ENCODE results near the gene STMN1.
A peak's percentile ranks its signal among the peaks of the same experiment; 100 is the strongest.

The STMN1 gene

GRCh38 chr1:25889470-25889869, 16.7 kb downstream of the STMN1 start:
- H4K8ac ChIP-seq (ENCODE audit: low read depth, low read length), result no peak overlapping the region
- no peak overlapping the region for H2BK5ac ChIP-seq (ENCODE audit: low read length)
- peaks cover 5% of the 10 kb centered on the region for H3K4me1 ChIP-seq (ENCODE audit: control insufficient read depth, low read depth, low read length)
- H4K5ac ChIP-seq (ENCODE audit: low read length), result no peak overlapping the region
- H2BK120ac ChIP-seq (ENCODE audit: low read depth, low read length), result no peak overlapping the region
- no peak overlapping the region for H2BK15ac ChIP-seq (replicated peaks; ENCODE audit: low read depth)
- H3K56ac ChIP-seq (ENCODE audit: low read length), result no peak overlapping the region
- H3K4me3 ChIP-seq (ENCODE audit: low read length), result no peak overlapping the region
- no peaks in the 10 kb centered on the region for H3K79me1 ChIP-seq (ENCODE audit: low read length)
- H3K36me3 ChIP-seq (ENCODE audit: control insufficient read depth, insufficient read depth, low read length), result no peaks in the 10 kb centered on the region
- H3K4me2 ChIP-seq (ENCODE audit: low read length), result no peak overlapping the region
- H3K79me2 ChIP-seq (ENCODE audit: control insufficient read depth, insufficient read depth, low read length), result no peaks in the 10 kb centered on the region
- H2AK5ac ChIP-seq (ENCODE audit: low read length), result no peak overlapping the region
- no peak overlapping the region for H3K4ac ChIP-seq (ENCODE audit: low read depth, low read length)
- no peaks in the 10 kb centered on the region for H3K27me3 ChIP-seq (ENCODE audit: insufficient read depth, low read length, poor library complexity)
- H3K27ac ChIP-seq (ENCODE audit: low read depth, low read length), result no peak overlapping the region
- DNase-seq, result peak; percentile 21
- no peak overlapping the region for H3K18ac ChIP-seq (ENCODE audit: low read length)
- WGBS (ENCODE audit: extremely low coverage, insufficient coverage, low lambda C conversion rate), result no CpG with 5 or more reads among the region's 3 CpGs
- no peak overlapping the region for H3K9ac ChIP-seq (ENCODE audit: low read length)
- no peak overlapping the region for H3K23ac ChIP-seq (ENCODE audit: low read length)

GRCh38 chr1:25888426-25888987, 17.7 kb downstream of the STMN1 start:
- H3K23ac ChIP-seq (ENCODE audit: low read length), result no peak overlapping the region
- peaks cover 5% of the 10 kb centered on the region for H3K4me1 ChIP-seq (ENCODE audit: control insufficient read depth, low read depth, low read length)
- no peak overlapping the region for H3K56ac ChIP-seq (ENCODE audit: low read length)
- no peak overlapping the region for H3K4ac ChIP-seq (ENCODE audit: low read depth, low read length)
- H2BK120ac ChIP-seq (ENCODE audit: low read depth, low read length), result no peak overlapping the region
- no CpG with 5 or more reads among the region's 7 CpGs for WGBS (ENCODE audit: extremely low coverage, insufficient coverage, low lambda C conversion rate)
- no peak overlapping the region for H3K18ac ChIP-seq (ENCODE audit: low read length)
- no peaks in the 10 kb centered on the region for H3K36me3 ChIP-seq (ENCODE audit: control insufficient read depth, insufficient read depth, low read length)
- H4K5ac ChIP-seq (ENCODE audit: low read length), result no peak overlapping the region
- H2BK5ac ChIP-seq (ENCODE audit: low read length), result no peak overlapping the region
- no peak overlapping the region for H2BK15ac ChIP-seq (replicated peaks; ENCODE audit: low read depth)
- no peak overlapping the region for H3K4me3 ChIP-seq (ENCODE audit: low read length)
- no peaks in the 10 kb centered on the region for H3K79me1 ChIP-seq (ENCODE audit: low read length)
- no peaks in the 10 kb centered on the region for H3K27me3 ChIP-seq (ENCODE audit: insufficient read depth, low read length, poor library complexity)
- no peak overlapping the region for H4K8ac ChIP-seq (ENCODE audit: low read depth, low read length)
- no peak for DNase-seq
- no peak overlapping the region for H3K4me2 ChIP-seq (ENCODE audit: low read length)
- H2AK5ac ChIP-seq (ENCODE audit: low read length), result no peak overlapping the region
- no peaks in the 10 kb centered on the region for H3K79me2 ChIP-seq (ENCODE audit: control insufficient read depth, insufficient read depth, low read length)
- no peak overlapping the region for H3K27ac ChIP-seq (ENCODE audit: low read depth, low read length)
- no peak overlapping the region for H3K9ac ChIP-seq (ENCODE audit: low read length)

DNA sequence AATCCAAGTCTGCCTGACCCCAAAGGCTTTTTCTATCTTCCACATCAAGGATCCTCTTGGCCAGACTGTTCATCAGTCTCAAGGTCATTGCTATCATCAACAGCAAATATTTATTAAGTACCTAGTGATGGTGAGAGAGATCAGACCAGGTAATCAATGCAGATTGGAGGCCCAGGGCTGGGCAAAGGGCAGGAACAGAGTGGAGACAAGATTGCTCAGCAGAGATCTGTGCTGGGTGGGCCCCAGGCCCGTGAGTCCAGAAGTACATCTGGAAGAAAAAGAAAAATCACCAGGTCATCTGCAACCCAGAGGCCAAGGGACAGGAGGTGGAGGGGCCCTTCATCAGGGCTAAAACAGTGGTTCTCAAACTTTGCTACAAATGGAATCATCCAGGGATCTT, 20.6 kb downstream of the STMN1 start:
- DNase-seq, result no peak
- Histone ChIP-seq H3K27me3 (ENCODE audit: insufficient read depth, low read length, poor library complexity) (no peaks in the 10 kb centered on the region), H3K23ac (ENCODE audit: low read length) (no peak overlapping the region), H3K4ac (ENCODE audit: low read depth, low read length) (no peak overlapping the region), H3K27ac (ENCODE audit: low read depth, low read length) (no peak overlapping the region), H2AK5ac (ENCODE audit: low read length) (no peak overlapping the region), H4K5ac (ENCODE audit: low read length) (no peak overlapping the region), H3K79me2 (ENCODE audit: control insufficient read depth, insufficient read depth, low read length) (no peaks in the 10 kb centered on the region), H2BK15ac (replicated peaks; ENCODE audit: low read depth) (no peak overlapping the region), H3K9ac (ENCODE audit: low read length) (no peak overlapping the region), H2BK5ac (ENCODE audit: low read length) (no peak overlapping the region), H2BK120ac (ENCODE audit: low read depth, low read length) (no peak overlapping the region), H3K18ac (ENCODE audit: low read length) (no peak overlapping the region), H3K36me3 (ENCODE audit: control insufficient read depth, insufficient read depth, low read length) (no peaks in the 10 kb centered on the region), H3K4me1 (ENCODE audit: control insufficient read depth, low read depth, low read length) (no peaks in the 10 kb centered on the region), H3K4me3 (ENCODE audit: low read length) (no peak overlapping the region), H3K56ac (ENCODE audit: low read length) (no peak overlapping the region), H3K79me1 (ENCODE audit: low read length) (no peaks in the 10 kb centered on the region), H4K8ac (ENCODE audit: low read depth, low read length) (no peak overlapping the region), H3K4me2 (ENCODE audit: low read length) (no peak overlapping the region)
- WGBS (ENCODE audit: extremely low coverage, insufficient coverage, low lambda C conversion rate), result no CpG with 5 or more reads among the region's 1 CpG

- H3K36me3 ChIP-seq (ENCODE audit: control insufficient read depth, insufficient read depth, low read length), result no peaks in the 10 kb centered on the region
- H3K56ac ChIP-seq (ENCODE audit: low read length), result no peak overlapping the region
- H2BK15ac ChIP-seq (replicated peaks; ENCODE audit: low read depth), result no peak overlapping the region
- no peaks in the 10 kb centered on the region for H3K4me1 ChIP-seq (ENCODE audit: control insufficient read depth, low read depth, low read length)
- H3K4me3 ChIP-seq (ENCODE audit: low read length), result no peak overlapping the region
- no CpG with 5 or more reads among the region's 11 CpGs for WGBS (ENCODE audit: extremely low coverage, insufficient coverage, low lambda C conversion rate)
- no peak overlapping the region for H2AK5ac ChIP-seq (ENCODE audit: low read length)
- no peak overlapping the region for H3K4me2 ChIP-seq (ENCODE audit: low read length)
- H3K9ac ChIP-seq (ENCODE audit: low read length), result no peak overlapping the region
- H3K27me3 ChIP-seq (ENCODE audit: insufficient read depth, low read length, poor library complexity), result no peaks in the 10 kb centered on the region
- H3K27ac ChIP-seq (ENCODE audit: low read depth, low read length), result no peak overlapping the region
- no peak overlapping the region for H2BK5ac ChIP-seq (ENCODE audit: low read length)
- H3K4ac ChIP-seq (ENCODE audit: low read depth, low read length), result no peak overlapping the region
- H3K79me2 ChIP-seq (ENCODE audit: control insufficient read depth, insufficient read depth, low read length), result no peaks in the 10 kb centered on the region
- no peak overlapping the region for H4K5ac ChIP-seq (ENCODE audit: low read length)
- no peak overlapping the region for H3K18ac ChIP-seq (ENCODE audit: low read length)
- H4K8ac ChIP-seq (ENCODE audit: low read depth, low read length), result no peak overlapping the region
- no peak for DNase-seq
- no peak overlapping the region for H3K23ac ChIP-seq (ENCODE audit: low read length)
- no peaks in the 10 kb centered on the region for H3K79me1 ChIP-seq (ENCODE audit: low read length)
- H2BK120ac ChIP-seq (ENCODE audit: low read depth, low read length), result no peak overlapping the region
Observed at GRCh38 chr1:25881266-25881665, 25.0 kb downstream of the STMN1 start.

DNA sequence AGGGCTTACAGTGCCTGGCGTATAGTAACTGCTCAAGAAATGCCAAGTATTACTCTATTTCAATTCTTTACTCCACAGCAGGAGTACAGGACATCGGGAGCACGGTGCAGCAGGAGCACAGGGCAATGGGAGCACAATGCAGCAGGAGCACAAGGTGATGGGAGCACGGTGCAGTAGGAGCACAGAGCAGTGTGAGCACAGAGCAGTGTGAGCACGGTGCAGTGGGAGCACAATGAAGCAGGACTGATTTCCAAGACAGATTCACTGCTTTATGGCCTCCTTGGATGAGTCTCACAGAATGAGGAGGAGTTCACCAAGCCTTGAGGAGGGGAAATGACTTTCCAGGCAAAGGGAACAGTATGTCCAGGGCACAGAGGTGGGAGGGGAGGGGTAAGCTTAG, 25.7 kb downstream of the STMN1 start:
- no peak overlapping the region for H3K18ac ChIP-seq (ENCODE audit: low read length)
- H2BK15ac ChIP-seq (replicated peaks; ENCODE audit: low read depth), result no peak overlapping the region
- no peak overlapping the region for H3K23ac ChIP-seq (ENCODE audit: low read length)
- H3K27me3 ChIP-seq (ENCODE audit: insufficient read depth, low read length, poor library complexity), result no peaks in the 10 kb centered on the region
- H3K36me3 ChIP-seq (ENCODE audit: control insufficient read depth, insufficient read depth, low read length), result no peaks in the 10 kb centered on the region
- no peaks in the 10 kb centered on the region for H3K79me2 ChIP-seq (ENCODE audit: control insufficient read depth, insufficient read depth, low read length)
- H2BK5ac ChIP-seq (ENCODE audit: low read length), result no peak overlapping the region
- no peak overlapping the region for H3K4me2 ChIP-seq (ENCODE audit: low read length)
- no peak overlapping the region for H2BK120ac ChIP-seq (ENCODE audit: low read depth, low read length)
- no peak overlapping the region for H3K27ac ChIP-seq (ENCODE audit: low read depth, low read length)
- no peak overlapping the region for H3K56ac ChIP-seq (ENCODE audit: low read length)
- H4K8ac ChIP-seq (ENCODE audit: low read depth, low read length), result no peak overlapping the region
- no peak overlapping the region for H2AK5ac ChIP-seq (ENCODE audit: low read length)
- DNase-seq, result no peak
- no peak overlapping the region for H4K5ac ChIP-seq (ENCODE audit: low read length)
- H3K4ac ChIP-seq (ENCODE audit: low read depth, low read length), result no peak overlapping the region
- H3K4me3 ChIP-seq (ENCODE audit: low read length), result no peak overlapping the region
- H3K9ac ChIP-seq (ENCODE audit: low read length), result no peak overlapping the region
- H3K4me1 ChIP-seq (ENCODE audit: control insufficient read depth, low read depth, low read length), result peaks cover 2% of the 10 kb centered on the region
- no CpG with 5 or more reads among the region's 5 CpGs for WGBS (ENCODE audit: extremely low coverage, insufficient coverage, low lambda C conversion rate)
- no peaks in the 10 kb centered on the region for H3K79me1 ChIP-seq (ENCODE audit: low read length)

DNA sequence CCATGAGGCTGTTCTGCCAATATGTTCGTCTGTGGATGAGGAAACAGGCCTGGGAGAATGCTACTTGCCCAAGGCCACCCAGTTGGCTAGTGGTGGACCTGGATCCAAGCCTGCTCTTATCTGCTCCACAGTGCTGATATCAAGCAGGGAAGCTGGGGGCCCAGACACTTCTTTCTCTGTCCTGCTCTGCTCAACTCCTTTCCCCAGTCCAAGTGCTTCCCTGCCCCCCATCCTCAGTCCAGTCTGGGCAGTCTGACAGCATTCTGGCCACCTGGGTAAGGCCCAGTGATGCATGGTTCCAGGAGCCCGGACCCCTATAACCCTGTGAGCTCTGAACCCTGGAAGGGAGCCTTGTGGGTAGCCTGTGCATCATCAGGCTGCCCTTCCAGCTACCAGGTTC, 26.5 kb downstream of the STMN1 start:
- Histone ChIP-seq H3K4me1 (ENCODE audit: control insufficient read depth, low read depth, low read length) (peaks cover 4% of the 10 kb centered on the region), H4K5ac (ENCODE audit: low read length) (no peak overlapping the region), H3K79me1 (ENCODE audit: low read length) (no peaks in the 10 kb centered on the region), H2BK5ac (ENCODE audit: low read length) (no peak overlapping the region), H3K27me3 (ENCODE audit: insufficient read depth, low read length, poor library complexity) (no peaks in the 10 kb centered on the region), H3K4me3 (ENCODE audit: low read length) (no peak overlapping the region), H2BK120ac (ENCODE audit: low read depth, low read length) (no peak overlapping the region), H3K4me2 (ENCODE audit: low read length) (no peak overlapping the region), H3K18ac (ENCODE audit: low read length) (no peak overlapping the region), H3K56ac (ENCODE audit: low read length) (no peak overlapping the region), H3K27ac (ENCODE audit: low read depth, low read length) (no peak overlapping the region), H3K23ac (ENCODE audit: low read length) (no peak overlapping the region), H3K79me2 (ENCODE audit: control insufficient read depth, insufficient read depth, low read length) (no peaks in the 10 kb centered on the region), H3K4ac (ENCODE audit: low read depth, low read length) (no peak overlapping the region), H4K8ac (ENCODE audit: low read depth, low read length) (no peak overlapping the region), H3K36me3 (ENCODE audit: control insufficient read depth, insufficient read depth, low read length) (no peaks in the 10 kb centered on the region), H2AK5ac (ENCODE audit: low read length) (no peak overlapping the region), H2BK15ac (replicated peaks; ENCODE audit: low read depth) (no peak overlapping the region), H3K9ac (ENCODE audit: low read length) (no peak overlapping the region)
- DNase-seq, result no peak
- WGBS (ENCODE audit: extremely low coverage, insufficient coverage, low lambda C conversion rate), result no CpG with 5 or more reads among the region's 2 CpGs

All from mesendoderm (in vitro differentiated cells).